Type B pancreatic cell (in vitro differentiated cells): Measurements from ENCODE around the gene LAGE3. TPM values are rescaled to one million over a fixed set of nuclear protein-coding genes. Genes with fewer than 3 reads are reported as not detected.
"Not testable (repeated sequence)": the region's sequence is repeated elsewhere in the genome, so short reads cannot be mapped to it uniquely, and the experiment has no call there.

Source experiments
- DNase-seq: peaks from one replicate; pipeline ENCODE4 v3.0.0; 2021; ENCODE audit warnings: mixed read lengths; ENCODE audit not compliant: unreplicated experiment; ENCODE audit errors: extremely low spot score
- H3K27ac Mint-ChIP-seq: 2 replicates; pipeline ENCODE4 v1.8.0; 2021; ENCODE audit warnings: mild to moderate bottlenecking, mixed read lengths
- H3K27me3 Mint-ChIP-seq: 2 replicates; pipeline ENCODE4 v1.8.0; 2021; ENCODE audit warnings: mixed read lengths
- H3K36me3 Mint-ChIP-seq: 2 replicates; pipeline ENCODE4 v1.8.0; 2021; ENCODE audit warnings: mixed read lengths
- H3K4me1 Mint-ChIP-seq: one replicate; pipeline ENCODE4 v1.8.0; 2021; ENCODE audit warnings: mixed read lengths; ENCODE audit not compliant: unreplicated experiment
- H3K4me3 Mint-ChIP-seq: 2 replicates; pipeline ENCODE4 v1.8.0; 2021; ENCODE audit warnings: mild to moderate bottlenecking, mixed read lengths
- H3K9me3 Mint-ChIP-seq: 2 replicates; pipeline ENCODE4 v1.8.0; 2021; ENCODE audit warnings: mixed read lengths
- CTCF ChIP-seq: fragments of 200-600 bp; sonication (generic); conservative IDR thresholded peaks from 2 replicates; pipeline ENCODE4 v1.5.0; 2021; ENCODE audit warnings: antibody characterized with exemption, mild to moderate bottlenecking
- total RNA-seq: library from RNA; stranded (reverse); gene quantifications from 2 replicates; pipeline ENCODE4 v1.2.1, GENCODE V29; 2021; ENCODE audit warnings: low replicate concordance

The LAGE3 gene
- total RNA-seq, 1 donor from 2014 or later, result 15.9 TPM

- Mint-ChIP-seq H3K27me3 (no peaks in the 10 kb centered on the region), H3K4me1 (no peaks in the 10 kb centered on the region), H3K9me3 (no peaks in the 10 kb centered on the region), H3K4me3 (no peak overlapping the region), H3K36me3 (peaks cover 14% of the 10 kb centered on the region), H3K27ac (no peak overlapping the region)
- no peak for TF ChIP-seq CTCF
- DNase-seq, result no peak
Observed at GRCh38 chrX:154506483-154507332, 27.6 kb upstream of the LAGE3 start.

GRCh38 chrX:154505734-154506133 is 26.7 kb upstream of the LAGE3 start:
- no peak for DNase-seq
- Mint-ChIP-seq H3K4me1 (no peaks in the 10 kb centered on the region), H3K27ac (no peak overlapping the region), H3K4me3 (no peak overlapping the region), H3K9me3 (no peaks in the 10 kb centered on the region), H3K27me3 (no peaks in the 10 kb centered on the region), H3K36me3 (peaks cover 14% of the 10 kb centered on the region)
- no peak for TF ChIP-seq CTCF

- DNase-seq, result no peak
- Mint-ChIP-seq H3K36me3 (no peaks in the 10 kb centered on the region), H3K4me1 (no peaks in the 10 kb centered on the region), H3K4me3 (no peak overlapping the region), H3K27me3 (no peaks in the 10 kb centered on the region), H3K27ac (no peak overlapping the region), H3K9me3 (no peaks in the 10 kb centered on the region)
- TF ChIP-seq CTCF, result no peak
Observed at GRCh38 chrX:154502989-154503388, 23.9 kb upstream of the LAGE3 start.

GRCh38 chrX:154502098-154502497 is 23.0 kb upstream of the LAGE3 start:
- DNase-seq, result no peak
- no peaks in the 10 kb centered on the region for H3K4me1 Mint-ChIP-seq
- no peak overlapping the region for H3K27ac Mint-ChIP-seq
- no peak for TF ChIP-seq CTCF
- H3K27me3 Mint-ChIP-seq, result no peaks in the 10 kb centered on the region
- no peaks in the 10 kb centered on the region for H3K36me3 Mint-ChIP-seq
- no peaks in the 10 kb centered on the region for H3K9me3 Mint-ChIP-seq
- H3K4me3 Mint-ChIP-seq, result no peak overlapping the region

GRCh38 chrX:154501423-154501822 is 22.3 kb upstream of the LAGE3 start:
- H3K4me1 Mint-ChIP-seq, H3K9me3 Mint-ChIP-seq, H3K27ac Mint-ChIP-seq, DNase-seq, H3K4me3 Mint-ChIP-seq, H3K36me3 Mint-ChIP-seq, H3K27me3 Mint-ChIP-seq: not testable (repeated sequence)

GRCh38 chrX:154496591-154497137 is 17.6 kb upstream of the LAGE3 start:
- DNase-seq, H3K4me1 Mint-ChIP-seq, H3K27me3 Mint-ChIP-seq, H3K27ac Mint-ChIP-seq, H3K36me3 Mint-ChIP-seq, H3K4me3 Mint-ChIP-seq, H3K9me3 Mint-ChIP-seq: not testable (repeated sequence)
